Colonic mucosa (tissue), 4 donors: ENCODE results near the gene YPEL5. TPM values are rescaled to one million over a fixed set of nuclear protein-coding genes. Genes with fewer than 3 reads are reported as not detected.
"Not testable (repeated sequence)": the region's sequence is repeated elsewhere in the genome, so short reads cannot be mapped to it uniquely, and the experiment has no call there.

Experiments
- DNase-seq: peaks from one replicate; pipeline ENCODE4 v3.0.0-alpha.2; 2020
- H3K27ac ChIP-seq: fragments of 200-600 bp; one replicate; pipeline ENCODE4 v1.8.0; 2021
- H3K27me3 ChIP-seq: fragments of 200-600 bp; one replicate; pipeline ENCODE4 v1.8.0; 2021
- H3K36me3 ChIP-seq: fragments of 200-600 bp; one replicate; pipeline ENCODE4 v1.8.0; 2021
- H3K4me1 ChIP-seq: fragments of 200-600 bp; one replicate; pipeline ENCODE4 v1.8.0; 2021; ENCODE audit warnings: mild to moderate bottlenecking
- H3K4me3 ChIP-seq: fragments of 200-600 bp; one replicate; pipeline ENCODE4 v1.8.0; 2021
- H3K9ac ChIP-seq, 2 donors: one replicate each; pipeline ENCODE4 v1.7.0; 2013; ENCODE audit warnings: control low read depth in 2 of 2, low read depth in 2 of 2, low read length in 2 of 2
- H3K9me3 ChIP-seq: fragments of 200-600 bp; one replicate; pipeline ENCODE4 v1.8.0; 2021
- CTCF ChIP-seq: fragments of 200-600 bp; IDR thresholded peaks from one replicate; pipeline ENCODE4 v1.8.0; 2022; ENCODE audit warnings: antibody characterized with exemption, mild to moderate bottlenecking
- intact Hi-C: fragments of 100-400 bp; cut with DNase I; formaldehyde crosslinking; loops from one replicate; pipeline ENCODE4 v1.14.1; 2022
- total RNA-seq, 2 donors: library from RNA; stranded (reverse); fragmentation: NEBNext Ultra II Directional in 1 of 2; extraction: Animal tissue kit (Norgen Biotek cat#: 25700) in 1 of 2; gene quantifications; one replicate each; pipeline ENCODE4 v1.2.1, GENCODE V29; 2021
- donor health status: healthy.
- donor health status: DM: no; HTN: no; CAD: no.
- donor health status: DM: no; HTN: no; CAD: no.

YPEL5 gene
- total RNA-seq: 10 to 100 TPM; 26.7 to 78.7 TPM

GRCh38 chr2:30146337-30147195, at the start of gene YPEL5:
Gene YPEL5 (plus strand): TSS chr2:30147007. CDS start chr2:30156652, 9,645 bp downstream.
- peaks cover 10% of the 10 kb centered on the region for H3K4me1 ChIP-seq
- intact Hi-C loops: no loop called here
- no peaks in the 10 kb centered on the region for H3K9me3 ChIP-seq
- peak within 1 kb of the TSS; percentile 98 for H3K27ac ChIP-seq
- no peaks in the 10 kb centered on the region for H3K36me3 ChIP-seq
- H3K27me3 ChIP-seq: no peaks in the 10 kb centered on the region
- peak within 1 kb of the TSS; percentile 72 to 100 for H3K9ac ChIP-seq
- no peak for TF ChIP-seq CTCF
- peak; percentile 99 for DNase-seq
- peak within 1 kb of the TSS; percentile 78 for H3K4me3 ChIP-seq

GRCh38 chr2:30098266-30099005, 48.4 kb upstream of the YPEL5 start:
- Histone ChIP-seq H3K9ac (no peak overlapping the region), H3K4me3 (no peak overlapping the region), H3K4me1 (no peaks in the 10 kb centered on the region), H3K27me3 (no peaks in the 10 kb centered on the region), H3K27ac (no peak overlapping the region), H3K9me3 (no peaks in the 10 kb centered on the region), H3K36me3 (no peaks in the 10 kb centered on the region)
- no peak for TF ChIP-seq CTCF
- DNase-seq: no peak
- intact Hi-C loops: loop anchor here (10.0 kb wide), 1 partner anchor 606 kb away; no protein-coding TSS in a partner anchor

- not testable (repeated sequence) for H3K4me3 ChIP-seq, H3K27ac ChIP-seq, H3K27me3 ChIP-seq, H3K36me3 ChIP-seq, H3K4me1 ChIP-seq, H3K9ac ChIP-seq, H3K9me3 ChIP-seq, DNase-seq
- intact Hi-C loops: loop anchor here (10.0 kb wide), 1 partner anchor 605 kb away; no protein-coding TSS in a partner anchor
These were observed 47.4 kb upstream of the YPEL5 start for GRCh38 chr2:30099366-30099765.

GRCh38 chr2:30100691-30101090, 46.1 kb upstream of the YPEL5 start:
- H3K9ac ChIP-seq, H3K4me1 ChIP-seq, H3K27me3 ChIP-seq, H3K27ac ChIP-seq, H3K4me3 ChIP-seq, intact Hi-C loops, H3K9me3 ChIP-seq, DNase-seq, H3K36me3 ChIP-seq: not testable (repeated sequence)

GRCh38 chr2:30104307-30104706, 42.5 kb upstream of the YPEL5 start:
- H3K27ac ChIP-seq: no peak overlapping the region
- no peak overlapping the region for H3K9ac ChIP-seq
- DNase-seq: no peak
- H3K4me1 ChIP-seq: no peaks in the 10 kb centered on the region
- TF ChIP-seq CTCF: no peak
- H3K4me3 ChIP-seq: no peak overlapping the region
- H3K36me3 ChIP-seq: no peaks in the 10 kb centered on the region
- no peaks in the 10 kb centered on the region for H3K27me3 ChIP-seq
- H3K9me3 ChIP-seq: no peaks in the 10 kb centered on the region
- intact Hi-C loops: no loop called here

- no peaks in the 10 kb centered on the region for H3K4me1 ChIP-seq
- H3K27me3 ChIP-seq: no peaks in the 10 kb centered on the region
- H3K36me3 ChIP-seq: no peaks in the 10 kb centered on the region
- no peak for TF ChIP-seq CTCF
- DNase-seq: no peak
- intact Hi-C loops: no loop called here
- no peak overlapping the region for H3K27ac ChIP-seq
- no peaks in the 10 kb centered on the region for H3K9me3 ChIP-seq
- no peak overlapping the region for H3K4me3 ChIP-seq
- no peak overlapping the region for H3K9ac ChIP-seq
These were observed 41.3 kb upstream of the YPEL5 start for GRCh38 chr2:30105556-30105955.
